ENCODE measurements around the gene MPEG1. TPM values are rescaled to one million over a fixed set of nuclear protein-coding genes. Genes with fewer than 3 reads are reported as not detected.

Gene MPEG1, protein sequence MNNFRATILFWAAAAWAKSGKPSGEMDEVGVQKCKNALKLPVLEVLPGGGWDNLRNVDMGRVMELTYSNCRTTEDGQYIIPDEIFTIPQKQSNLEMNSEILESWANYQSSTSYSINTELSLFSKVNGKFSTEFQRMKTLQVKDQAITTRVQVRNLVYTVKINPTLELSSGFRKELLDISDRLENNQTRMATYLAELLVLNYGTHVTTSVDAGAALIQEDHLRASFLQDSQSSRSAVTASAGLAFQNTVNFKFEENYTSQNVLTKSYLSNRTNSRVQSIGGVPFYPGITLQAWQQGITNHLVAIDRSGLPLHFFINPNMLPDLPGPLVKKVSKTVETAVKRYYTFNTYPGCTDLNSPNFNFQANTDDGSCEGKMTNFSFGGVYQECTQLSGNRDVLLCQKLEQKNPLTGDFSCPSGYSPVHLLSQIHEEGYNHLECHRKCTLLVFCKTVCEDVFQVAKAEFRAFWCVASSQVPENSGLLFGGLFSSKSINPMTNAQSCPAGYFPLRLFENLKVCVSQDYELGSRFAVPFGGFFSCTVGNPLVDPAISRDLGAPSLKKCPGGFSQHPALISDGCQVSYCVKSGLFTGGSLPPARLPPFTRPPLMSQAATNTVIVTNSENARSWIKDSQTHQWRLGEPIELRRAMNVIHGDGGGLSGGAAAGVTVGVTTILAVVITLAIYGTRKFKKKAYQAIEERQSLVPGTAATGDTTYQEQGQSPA
- 2.6 TPM for polyA plus RNA-seq (2012; ENCODE audit: missing spikeins)

DNA sequence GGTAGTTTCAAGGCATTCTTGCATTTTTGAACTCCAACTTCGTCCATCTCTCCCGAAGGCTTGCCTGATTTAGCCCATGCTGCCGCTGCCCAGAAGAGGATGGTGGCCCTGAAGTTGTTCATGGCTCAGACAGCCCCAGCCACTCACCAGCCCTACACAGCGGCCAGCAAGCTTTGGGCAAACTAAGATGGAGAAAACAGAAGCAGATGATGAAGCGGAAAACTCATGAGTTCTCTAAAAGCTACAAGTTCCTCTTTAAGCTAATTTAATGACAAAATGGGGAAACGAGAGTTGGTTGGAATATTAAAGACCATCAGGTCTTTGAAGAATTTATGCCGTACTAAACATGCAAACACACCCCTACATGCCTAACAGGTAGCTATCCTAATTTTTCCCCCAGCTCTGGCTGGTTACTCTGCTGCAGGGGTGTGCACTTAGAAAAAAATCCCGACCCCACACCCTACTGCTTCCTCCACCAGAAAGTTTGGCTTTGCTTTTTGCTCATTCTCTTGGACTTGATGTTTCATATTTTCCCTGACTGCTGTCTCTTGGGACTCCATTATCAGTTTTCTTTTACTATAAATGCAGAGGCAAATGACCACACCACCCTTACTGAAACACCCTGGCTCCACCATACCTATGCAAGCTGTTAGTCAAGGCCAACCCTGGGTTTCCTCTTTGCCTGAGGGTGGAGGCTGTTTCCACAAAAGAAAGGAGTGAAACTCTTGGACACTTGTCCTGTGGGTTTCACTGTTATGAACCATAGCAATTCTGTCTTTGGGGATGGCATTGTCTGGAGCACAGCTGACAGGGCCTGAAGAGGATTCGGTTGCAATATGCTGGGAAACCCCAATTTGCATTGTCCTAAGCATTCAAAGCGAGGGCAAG is at the start of gene MPEG1:
TSS of gene MPEG1 (minus strand) at position 184 of the 888 bp plus-strand sequence. CDS start at position 122, 62 bp downstream.
- TF ChIP-seq POLR2AphosphoS5 (IDR thresholded peaks at IDR 0.05; ENCODE audit: low read depth, low read length) = no peak
- TF ChIP-seq POLR2A (IDR thresholded peaks at IDR 0.05; ENCODE audit: low read depth, low read length) = no peak
- TF ChIP-seq TAF1 (IDR thresholded peaks at IDR 0.05; ENCODE audit: borderline replicate concordance, low read depth, low read length) = no peak
- FAIRE-seq (peak; percentile 90), DNase-seq (ENCODE audit: insufficient read length) (no peak)

GRCh38 chr11:59262177-59262818 is 49.6 kb upstream of the MPEG1 start:
- DNase-seq (ENCODE audit: insufficient read length) (no peak), FAIRE-seq (no peak)
- TF ChIP-seq POLR2A (IDR thresholded peaks at IDR 0.05; ENCODE audit: low read depth, low read length) (no peak), TAF1 (IDR thresholded peaks at IDR 0.05; ENCODE audit: borderline replicate concordance, low read depth, low read length) (no peak), POLR2AphosphoS5 (IDR thresholded peaks at IDR 0.05; ENCODE audit: low read depth, low read length) (no peak)

GRCh38 chr11:59261150-59261549 is 48.4 kb upstream of the MPEG1 start:
- FAIRE-seq (peak; percentile 65), DNase-seq (ENCODE audit: insufficient read length) (no peak)

GRCh38 chr11:59259867-59260475 is 47.2 kb upstream of the MPEG1 start:
- peak; percentile 76 for FAIRE-seq

More at GRCh38 chr11:59261150-59261549, 48.4 kb upstream of the MPEG1 start:
- TF ChIP-seq POLR2AphosphoS5 (IDR thresholded peaks at IDR 0.05; ENCODE audit: low read depth, low read length) (no peak), TAF1 (IDR thresholded peaks at IDR 0.05; ENCODE audit: borderline replicate concordance, low read depth, low read length) (no peak), POLR2A (IDR thresholded peaks at IDR 0.05; ENCODE audit: low read depth, low read length) (no peak)

GRCh38 chr11:59259047-59259446 is 46.3 kb upstream of the MPEG1 start:
- DNase-seq (ENCODE audit: insufficient read length) (no peak), FAIRE-seq (peak; percentile 86)
- TF ChIP-seq TAF1 (IDR thresholded peaks at IDR 0.05; ENCODE audit: borderline replicate concordance, low read depth, low read length) = no peak
- no peak for TF ChIP-seq POLR2AphosphoS5 (IDR thresholded peaks at IDR 0.05; ENCODE audit: low read depth, low read length)
- TF ChIP-seq POLR2A (IDR thresholded peaks at IDR 0.05; ENCODE audit: low read depth, low read length) = no peak

More at GRCh38 chr11:59259867-59260475, 47.2 kb upstream of the MPEG1 start:
- no peak for TF ChIP-seq POLR2AphosphoS5 (IDR thresholded peaks at IDR 0.05; ENCODE audit: low read depth, low read length)
- no peak for TF ChIP-seq POLR2A (IDR thresholded peaks at IDR 0.05; ENCODE audit: low read depth, low read length)
- TF ChIP-seq TAF1 (IDR thresholded peaks at IDR 0.05; ENCODE audit: borderline replicate concordance, low read depth, low read length) = no peak
- DNase-seq (ENCODE audit: insufficient read length) = no peak

GRCh38 chr11:59255281-59255680 is 42.6 kb upstream of the MPEG1 start:
- DNase-seq (ENCODE audit: insufficient read length) (no peak), FAIRE-seq (no peak)
- TF ChIP-seq POLR2AphosphoS5 (IDR thresholded peaks at IDR 0.05; ENCODE audit: low read depth, low read length) = no peak
- no peak for TF ChIP-seq TAF1 (IDR thresholded peaks at IDR 0.05; ENCODE audit: borderline replicate concordance, low read depth, low read length)
- TF ChIP-seq POLR2A (IDR thresholded peaks at IDR 0.05; ENCODE audit: low read depth, low read length) = no peak

- TF ChIP-seq TAF1 (IDR thresholded peaks at IDR 0.05; ENCODE audit: borderline replicate concordance, low read depth, low read length) (no peak), POLR2AphosphoS5 (IDR thresholded peaks at IDR 0.05; ENCODE audit: low read depth, low read length) (no peak), POLR2A (IDR thresholded peaks at IDR 0.05; ENCODE audit: low read depth, low read length) (no peak)
- no peak for DNase-seq (ENCODE audit: insufficient read length)
- FAIRE-seq = no peak
Measured at GRCh38 chr11:59254286-59254685, 41.6 kb upstream of the MPEG1 start.

GRCh38 chr11:59253001-59253400 is 40.3 kb upstream of the MPEG1 start:
- TF ChIP-seq POLR2A (IDR thresholded peaks at IDR 0.05; ENCODE audit: low read depth, low read length) = no peak
- TF ChIP-seq TAF1 (IDR thresholded peaks at IDR 0.05; ENCODE audit: borderline replicate concordance, low read depth, low read length) = no peak
- TF ChIP-seq POLR2AphosphoS5 (IDR thresholded peaks at IDR 0.05; ENCODE audit: low read depth, low read length) = no peak
- peak; percentile 21 for FAIRE-seq
- DNase-seq (ENCODE audit: insufficient read length) = no peak

DNA sequence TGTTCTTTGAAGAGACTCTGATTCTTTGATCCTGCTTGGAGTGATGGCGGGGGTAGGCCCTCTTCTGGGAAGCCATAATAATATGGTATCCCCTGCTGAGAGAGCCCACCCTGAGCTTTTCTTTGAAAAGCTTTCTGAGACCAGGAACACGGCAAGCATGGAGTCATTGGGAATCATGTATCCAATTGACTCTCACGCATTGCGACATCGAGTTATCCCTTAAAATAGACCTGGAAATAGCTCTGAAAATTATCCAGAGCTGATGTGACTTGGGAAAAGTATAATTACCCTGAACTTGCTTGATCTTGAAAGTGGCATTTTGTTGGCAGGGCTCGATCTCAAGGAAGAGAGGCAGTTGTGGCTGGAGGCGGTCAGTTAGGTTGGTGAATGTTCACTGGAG is 36.8 kb upstream of the MPEG1 start:
- TF ChIP-seq TAF1 (IDR thresholded peaks at IDR 0.05; ENCODE audit: borderline replicate concordance, low read depth, low read length) (no peak), POLR2A (IDR thresholded peaks at IDR 0.05; ENCODE audit: low read depth, low read length) (no peak), POLR2AphosphoS5 (IDR thresholded peaks at IDR 0.05; ENCODE audit: low read depth, low read length) (no peak)
- FAIRE-seq (no peak), DNase-seq (ENCODE audit: insufficient read length) (no peak)

Measured in GM12892 (cell line).